Gastrocnemius medialis (tissue), 4 donors: Measurements from ENCODE around the gene CMKLR1.

Experiments
- CTCF ChIP-seq, 5 experiments: fragments of 450-650 bp in 3 of 5; fragments of 200-600 bp in 2 of 5; sonication (generic) in 2 of 5; IDR thresholded peaks in 4 of 5; conservative IDR thresholded peaks in 1 of 5; 1 replicate in 4 of 5; 2 replicates in 1 of 5; pipeline ENCODE4 v1.5.1; 2016 to 2019; ENCODE audit warnings: antibody characterized with exemption in 5 of 5, mild to moderate bottlenecking in 3 of 5, moderate library complexity in 3 of 5
- POLR2A ChIP-seq, 2 donors: fragments of 450-650 bp; IDR thresholded peaks; one replicate each; pipeline ENCODE4 v1.6.1; 2017; ENCODE audit warnings: antibody characterized with exemption in 2 of 2, mild to moderate bottlenecking in 2 of 2, moderate library complexity in 2 of 2

DNA sequence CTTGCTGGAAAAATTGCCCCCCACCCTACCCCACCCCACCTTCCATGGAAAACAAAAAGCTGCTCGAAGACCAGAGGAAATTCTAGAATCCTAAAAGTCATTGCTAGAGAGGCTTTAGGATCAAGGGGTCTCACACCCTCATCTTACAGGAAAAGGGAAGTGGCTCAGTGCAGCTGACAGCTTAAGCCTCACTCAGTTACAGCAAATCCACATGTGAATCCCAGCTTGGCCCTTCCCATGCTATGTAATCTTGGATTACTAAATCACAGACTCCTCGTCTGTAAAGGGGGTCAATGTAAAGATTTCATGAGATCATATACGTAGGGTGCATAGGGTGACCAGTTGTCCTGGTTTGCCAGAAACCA, 25.9 kb downstream of the CMKLR1 start:
- TF ChIP-seq CTCF (IDR thresholded peaks at IDR 0.05 in 4 of 5, conservative IDR thresholded peaks at IDR 0.05 in 1 of 5) = no peak
- TF ChIP-seq POLR2A (IDR thresholded peaks at IDR 0.05) = no peak
